Effector memory CD4-positive, alpha-beta T cell (primary cell): Measurements from ENCODE around the gene SNHG17.
"Not testable (repeated sequence)": the region's sequence is repeated elsewhere in the genome, so short reads cannot be mapped to it uniquely, and the experiment has no call there.

Experiments used
- DNase-seq, 3 donors: peaks; one replicate each; pipeline ENCODE4 v3.0.0-alpha.2; 2020
- H3K27ac ChIP-seq: 2 replicates; pipeline ENCODE4 v1.7.0; 2013; ENCODE audit warnings: mild to moderate bottlenecking, low read length, moderate library complexity; ENCODE audit not compliant: insufficient read depth, poor library complexity, severe bottlenecking
- H3K27me3 ChIP-seq: replicated peaks from 2 replicates; pipeline ENCODE4 v1.7.0; 2013; ENCODE audit warnings: mild to moderate bottlenecking, low read length; ENCODE audit not compliant: insufficient read depth, control insufficient read depth, poor library complexity, severe bottlenecking
- H3K36me3 ChIP-seq: 2 replicates; pipeline ENCODE4 v1.7.0; 2013; ENCODE audit warnings: mild to moderate bottlenecking, low read length, moderate library complexity; ENCODE audit not compliant: control insufficient read depth, insufficient read depth
- H3K4me1 ChIP-seq: 2 replicates; pipeline ENCODE4 v1.7.0; 2013; ENCODE audit warnings: low read length, mild to moderate bottlenecking; ENCODE audit not compliant: control insufficient read depth, insufficient read depth, poor library complexity, severe bottlenecking
- H3K4me3 ChIP-seq: 2 replicates; pipeline ENCODE4 v1.7.0; 2013; ENCODE audit warnings: low read length, low read depth, mild to moderate bottlenecking; ENCODE audit not compliant: insufficient read depth, poor library complexity, severe bottlenecking
- H3K9me3 ChIP-seq: 2 replicates; pipeline ENCODE4 v1.7.0; 2013; ENCODE audit warnings: mild to moderate bottlenecking, low read length, moderate library complexity; ENCODE audit not compliant: control insufficient read depth

Gene SNHG17

DNA sequence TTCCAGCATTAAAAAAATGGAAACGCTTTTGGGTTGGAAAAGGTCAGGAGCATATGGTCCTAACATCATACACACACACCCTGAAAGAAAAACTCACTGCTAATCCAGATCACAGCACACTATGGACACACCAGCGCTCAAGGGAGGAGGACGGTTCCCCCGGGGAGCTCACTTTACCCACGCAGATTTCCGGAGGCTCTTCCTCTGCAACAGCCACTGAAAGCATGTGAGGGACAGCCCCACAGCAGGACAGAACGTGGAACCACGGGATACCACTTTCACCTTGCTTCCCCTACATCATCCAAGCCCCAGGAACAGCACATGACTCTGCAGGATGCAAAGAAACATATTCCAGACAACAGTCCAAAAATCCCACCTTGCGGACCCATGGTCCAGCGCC lies 13.2 kb downstream of the SNHG17 start:
- H3K36me3 ChIP-seq: peaks cover 75% of the 10 kb centered on the region
- no peaks in the 10 kb centered on the region for H3K27me3 ChIP-seq
- no peaks in the 10 kb centered on the region for H3K4me1 ChIP-seq
- no peak overlapping the region for H3K27ac ChIP-seq
- no peak for DNase-seq
- no peaks in the 10 kb centered on the region for H3K9me3 ChIP-seq
- H3K4me3 ChIP-seq: no peak overlapping the region

DNA sequence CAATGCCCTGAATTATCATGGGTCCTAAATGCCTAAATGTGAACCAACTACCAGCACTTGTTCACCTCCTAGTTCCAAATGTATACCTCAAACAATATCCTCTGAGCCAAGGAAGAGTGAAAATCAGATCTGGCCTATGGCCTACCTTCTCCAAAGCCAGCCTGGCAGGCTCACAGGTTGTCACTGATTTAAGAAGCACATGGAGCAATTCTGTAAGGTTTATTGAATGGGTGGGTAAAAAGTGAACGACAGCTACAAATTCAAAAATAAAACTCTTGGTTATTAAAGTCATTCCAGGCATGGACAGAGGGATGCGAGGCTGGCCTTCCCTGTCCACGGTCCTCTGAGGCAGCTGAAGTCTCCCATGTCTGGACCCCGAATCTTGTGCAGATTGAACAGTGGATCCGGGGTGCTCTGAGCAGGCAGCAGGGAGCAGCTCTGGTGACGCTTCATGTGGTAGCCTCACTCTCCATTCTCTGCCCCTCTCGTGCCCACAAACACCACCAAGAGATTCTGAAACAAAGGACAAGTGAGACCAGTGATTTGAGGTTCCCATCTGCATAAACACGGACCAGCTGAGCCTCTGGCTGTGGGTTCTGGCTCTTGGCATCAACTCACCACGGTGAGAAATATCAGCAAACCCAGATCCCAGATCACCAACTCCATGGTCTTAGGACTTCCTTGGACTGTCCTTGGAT lies 14.6 kb downstream of the SNHG17 start:
- Histone ChIP-seq H3K4me3 (no peak overlapping the region), H3K36me3 (peaks cover 63% of the 10 kb centered on the region), H3K27ac (no peak overlapping the region), H3K27me3 (no peaks in the 10 kb centered on the region), H3K4me1 (no peaks in the 10 kb centered on the region), H3K9me3 (no peaks in the 10 kb centered on the region)
- no peak for DNase-seq

DNA sequence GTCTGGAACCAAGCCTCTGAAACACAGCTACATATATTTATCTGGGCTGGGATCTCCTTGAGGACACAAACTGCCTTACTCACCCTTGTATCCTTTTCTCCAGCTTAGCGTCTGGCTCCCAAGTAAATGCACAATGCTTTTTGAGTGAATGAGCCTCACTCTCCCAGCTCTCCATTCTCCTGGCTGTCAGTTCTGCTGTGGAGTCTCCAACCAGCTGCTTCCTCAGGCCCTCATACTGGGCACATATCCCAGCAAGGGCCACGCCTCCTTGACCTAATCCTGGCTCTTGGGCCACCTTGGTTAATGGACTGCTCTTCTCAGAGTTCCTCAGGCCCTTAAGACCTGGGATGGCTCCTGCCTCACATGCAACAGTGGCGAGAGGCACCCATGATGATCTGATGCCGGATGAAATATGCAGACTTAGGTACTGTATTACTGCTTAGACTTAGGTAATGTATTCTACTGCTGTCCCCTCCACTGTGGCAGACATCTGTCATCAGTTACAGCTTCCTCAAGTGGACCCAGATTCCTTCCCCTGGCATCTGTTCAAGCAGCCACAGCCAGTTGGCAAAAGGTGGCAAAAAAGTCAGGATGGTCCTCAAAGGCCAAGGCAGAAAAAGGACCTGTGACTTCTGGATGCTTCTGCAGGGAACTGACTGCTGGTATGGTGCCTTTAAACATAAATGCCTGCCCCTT lies 16.5 kb downstream of the SNHG17 start:
- Histone ChIP-seq H3K9me3 (no peaks in the 10 kb centered on the region), H3K36me3 (peaks cover 52% of the 10 kb centered on the region), H3K27ac (no peak overlapping the region), H3K4me1 (no peaks in the 10 kb centered on the region), H3K27me3 (no peaks in the 10 kb centered on the region), H3K4me3 (no peak overlapping the region)
- DNase-seq: no peak

DNA sequence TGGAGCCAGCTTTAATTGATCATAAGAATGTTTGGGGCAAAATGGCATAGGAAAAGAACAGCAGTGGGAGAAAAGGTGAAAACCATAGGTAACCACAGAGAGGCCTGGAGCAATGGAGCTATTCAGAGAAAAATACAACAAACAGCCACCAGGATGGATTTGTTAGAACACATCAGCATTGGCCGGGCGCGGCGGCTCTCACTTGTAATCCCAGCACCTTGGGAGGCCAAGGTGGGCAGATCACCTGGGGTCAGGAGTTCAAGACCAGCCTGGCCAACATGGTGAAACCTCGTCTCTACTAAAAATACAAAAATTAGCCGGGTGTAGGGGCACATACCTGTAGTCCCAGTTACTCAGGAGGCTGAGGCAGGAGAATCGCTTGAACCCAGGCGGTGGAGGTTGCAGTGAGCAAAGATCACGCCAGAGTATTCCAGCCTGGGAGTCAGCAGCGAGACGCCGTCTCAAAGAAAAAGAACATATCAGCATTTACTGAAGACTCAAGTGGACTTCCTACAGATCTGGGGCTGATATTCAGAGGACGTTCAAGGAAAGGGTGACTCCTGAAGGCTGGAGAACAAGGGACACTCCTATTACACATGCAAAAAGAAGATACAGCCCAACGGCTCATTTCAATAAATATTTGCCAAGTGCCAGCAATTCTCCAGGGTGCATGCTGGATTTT lies 20.2 kb downstream of the SNHG17 start:
- no peaks in the 10 kb centered on the region for H3K27me3 ChIP-seq
- DNase-seq: no peak
- no peak overlapping the region for H3K27ac ChIP-seq
- no peak overlapping the region for H3K4me3 ChIP-seq
- H3K4me1 ChIP-seq: no peaks in the 10 kb centered on the region
- H3K36me3 ChIP-seq: peaks cover 27% of the 10 kb centered on the region
- no peaks in the 10 kb centered on the region for H3K9me3 ChIP-seq

DNA sequence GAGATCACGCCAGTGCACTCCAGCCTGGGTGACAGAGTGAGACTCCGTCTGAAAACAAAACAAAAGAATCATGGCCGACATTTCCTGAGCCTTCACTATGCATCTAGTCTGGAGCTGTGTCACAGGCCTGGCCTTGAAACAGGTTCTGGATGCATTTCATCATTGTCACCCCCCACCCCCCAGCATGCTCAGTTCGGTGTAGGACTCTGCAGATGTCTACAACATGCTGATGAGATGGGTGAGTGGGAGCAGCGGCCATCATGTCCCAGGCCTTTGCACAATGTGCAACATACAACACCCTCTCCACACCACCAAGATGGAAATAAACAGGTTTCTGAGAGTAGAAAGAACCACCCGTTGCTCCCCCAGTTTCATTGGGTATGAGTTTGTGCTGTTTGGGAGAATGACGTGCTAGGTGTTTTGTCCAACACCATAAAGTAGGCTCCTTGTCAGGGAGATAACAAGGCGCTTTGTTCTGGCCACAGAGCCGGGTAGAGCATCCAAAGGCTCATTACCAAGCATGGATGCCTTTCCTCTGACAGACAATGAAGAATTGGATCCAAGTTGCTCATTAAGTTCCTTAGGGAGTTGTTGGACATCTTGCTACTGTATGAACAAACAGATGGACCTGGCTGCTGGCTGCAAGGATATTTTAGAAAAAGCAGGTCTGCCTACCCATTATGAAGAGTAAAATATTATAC lies 22.1 kb downstream of the SNHG17 start:
- no peak for DNase-seq
- no peak overlapping the region for H3K4me3 ChIP-seq
- H3K36me3 ChIP-seq: peaks cover 15% of the 10 kb centered on the region
- H3K4me1 ChIP-seq: no peaks in the 10 kb centered on the region
- H3K9me3 ChIP-seq: no peaks in the 10 kb centered on the region
- no peaks in the 10 kb centered on the region for H3K27me3 ChIP-seq
- H3K27ac ChIP-seq: no peak overlapping the region

DNA sequence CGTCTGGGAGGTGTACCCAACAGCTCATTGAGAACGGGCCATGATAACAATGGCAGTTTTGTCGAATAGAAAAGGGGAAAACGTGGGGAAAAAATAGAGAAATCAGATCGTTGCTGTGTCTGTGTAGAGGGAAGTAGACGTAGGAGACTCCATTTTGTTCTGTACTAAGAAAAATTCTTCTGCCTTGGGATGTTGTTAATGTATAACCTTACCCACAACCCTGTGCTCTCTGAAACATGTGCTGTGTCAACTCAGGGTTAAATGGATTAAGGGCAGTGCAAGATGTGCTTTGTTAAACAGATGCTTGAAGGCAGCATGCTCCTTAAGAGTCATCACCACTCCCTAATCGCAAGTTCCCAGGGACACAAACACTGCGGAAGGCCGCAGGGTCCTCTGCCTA lies 27.3 kb downstream of the SNHG17 start:
- H3K4me3 ChIP-seq, H3K9me3 ChIP-seq, H3K36me3 ChIP-seq, H3K27me3 ChIP-seq, H3K27ac ChIP-seq, H3K4me1 ChIP-seq, DNase-seq: not testable (repeated sequence)

DNA sequence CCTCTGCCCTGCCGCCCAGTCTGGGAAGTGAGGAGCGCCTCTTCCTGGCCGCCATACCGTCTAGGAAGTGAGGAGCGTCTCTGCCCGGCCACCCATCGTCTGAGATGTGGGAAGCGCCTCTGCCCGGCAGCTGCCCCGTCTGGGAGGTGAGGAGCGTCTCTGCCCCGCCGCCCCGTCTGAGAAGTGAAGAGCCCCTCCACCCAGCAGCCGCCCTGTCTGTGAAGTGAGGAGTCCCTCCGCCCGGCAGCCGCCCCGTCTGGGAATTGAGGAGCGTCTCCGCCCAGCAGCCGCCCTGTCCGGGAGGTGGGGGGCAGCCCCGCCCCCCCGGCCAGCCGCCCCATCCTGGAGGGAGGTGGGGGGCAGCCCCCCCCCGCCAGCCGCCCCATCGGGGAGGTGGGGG lies 27.8 kb downstream of the SNHG17 start:
- no peak overlapping the region for H3K4me3 ChIP-seq
- H3K27ac ChIP-seq: no peak overlapping the region
- peaks cover under 1% of the 10 kb centered on the region for H3K36me3 ChIP-seq
- no peak for DNase-seq
- no peaks in the 10 kb centered on the region for H3K9me3 ChIP-seq
- no peaks in the 10 kb centered on the region for H3K4me1 ChIP-seq
- no peaks in the 10 kb centered on the region for H3K27me3 ChIP-seq

DNA sequence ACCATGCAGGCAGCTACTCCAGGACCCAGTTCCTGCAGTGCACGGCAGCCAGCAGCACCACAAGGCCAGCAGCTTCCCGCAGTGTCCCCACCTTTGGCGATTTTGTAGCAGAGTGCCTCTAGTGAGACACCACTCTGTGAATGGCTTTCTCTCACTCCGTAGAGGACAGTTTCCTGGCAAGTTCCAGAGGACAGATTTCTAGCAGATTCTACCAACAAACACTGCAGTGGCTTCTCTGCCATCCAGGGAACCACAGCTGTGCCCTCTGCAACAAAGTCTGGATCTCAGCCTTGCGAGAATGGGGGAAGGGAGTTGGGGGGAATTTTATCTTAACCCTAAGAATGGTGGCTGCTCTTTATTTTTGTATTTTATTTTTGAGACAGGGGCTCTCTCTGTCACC lies 28.7 kb downstream of the SNHG17 start:
- H3K27me3 ChIP-seq: no peaks in the 10 kb centered on the region
- H3K9me3 ChIP-seq: no peaks in the 10 kb centered on the region
- no peak for DNase-seq
- H3K4me1 ChIP-seq: no peaks in the 10 kb centered on the region
- H3K27ac ChIP-seq: no peak overlapping the region
- no peaks in the 10 kb centered on the region for H3K36me3 ChIP-seq
- H3K4me3 ChIP-seq: no peak overlapping the region

DNA sequence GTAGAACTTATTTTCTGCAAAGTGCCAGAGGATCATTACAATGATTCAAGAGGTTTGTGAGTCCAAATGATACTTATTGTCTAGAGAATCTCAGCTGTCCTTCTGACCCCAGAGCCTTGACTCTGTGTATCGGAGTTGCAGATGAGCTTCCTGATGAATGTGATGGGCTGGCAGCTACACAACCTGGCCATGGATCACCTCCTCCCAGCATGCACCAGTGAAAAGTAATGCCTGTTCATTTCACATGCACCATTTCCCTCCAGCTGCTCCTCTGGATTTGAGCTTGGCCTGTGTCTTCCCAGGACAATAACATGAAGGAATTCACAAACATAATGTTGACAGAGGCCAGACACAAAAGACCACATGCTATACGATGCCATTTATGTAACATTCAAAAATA lies 30.0 kb downstream of the SNHG17 start:
- Histone ChIP-seq H3K9me3 (no peaks in the 10 kb centered on the region), H3K27me3 (no peaks in the 10 kb centered on the region), H3K27ac (no peak overlapping the region), H3K36me3 (no peaks in the 10 kb centered on the region), H3K4me1 (no peaks in the 10 kb centered on the region), H3K4me3 (no peak overlapping the region)
- no peak for DNase-seq

DNA sequence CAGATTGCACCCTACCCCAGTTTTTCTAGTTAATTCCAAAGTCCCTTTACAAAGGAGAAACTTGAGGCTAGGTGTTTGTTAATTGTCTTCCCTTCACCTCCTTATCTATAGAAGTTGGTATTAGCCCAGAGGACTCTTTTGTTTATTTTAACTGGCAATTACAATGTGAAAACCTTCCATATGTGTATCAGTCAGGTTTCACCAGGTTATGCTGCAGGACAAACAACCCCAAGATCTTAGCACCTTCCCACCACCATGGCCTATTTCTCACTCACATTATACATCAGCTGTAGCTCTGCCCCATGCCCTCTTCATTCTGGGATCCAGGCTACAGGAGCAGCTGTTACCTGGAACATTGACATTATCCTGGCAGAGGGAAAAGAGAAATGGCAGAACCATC lies 31.1 kb downstream of the SNHG17 start:
- H3K9me3 ChIP-seq: no peaks in the 10 kb centered on the region

More for the DNA sequence above, 31.1 kb downstream of the SNHG17 start:
- H3K4me1 ChIP-seq: no peaks in the 10 kb centered on the region
- no peaks in the 10 kb centered on the region for H3K36me3 ChIP-seq
- H3K27ac ChIP-seq: no peak overlapping the region
- no peak overlapping the region for H3K4me3 ChIP-seq
- no peak for DNase-seq
- no peaks in the 10 kb centered on the region for H3K27me3 ChIP-seq
